ENCODE measurements around the gene RPL36AL. TPM values are rescaled to one million over a fixed set of nuclear protein-coding genes. Genes with fewer than 3 reads are reported as not detected.

RPL36AL gene
- polyA plus RNA-seq, 5 donors, result 151 to 215 (median 185) TPM

DNA sequence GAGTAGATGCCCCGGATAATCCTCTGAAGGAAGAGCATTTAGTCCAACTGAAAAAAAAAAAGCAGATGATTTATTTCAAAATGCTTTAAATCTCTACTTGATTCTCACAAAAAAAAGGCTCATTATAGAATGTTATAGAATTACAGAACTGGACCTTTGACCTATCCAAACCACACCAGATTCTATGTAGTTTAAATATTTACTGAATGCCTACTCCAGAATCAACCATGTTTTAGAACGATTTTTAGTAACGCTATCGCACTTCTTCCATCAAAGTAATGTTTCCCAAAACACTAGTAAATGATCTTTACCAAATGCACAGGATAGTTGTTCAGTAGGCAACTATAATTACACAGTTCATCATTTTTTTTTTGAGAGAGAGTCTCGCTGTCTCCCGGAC is 36.8 kb downstream of the RPL36AL start:
- no peak for DNase-seq

DNA sequence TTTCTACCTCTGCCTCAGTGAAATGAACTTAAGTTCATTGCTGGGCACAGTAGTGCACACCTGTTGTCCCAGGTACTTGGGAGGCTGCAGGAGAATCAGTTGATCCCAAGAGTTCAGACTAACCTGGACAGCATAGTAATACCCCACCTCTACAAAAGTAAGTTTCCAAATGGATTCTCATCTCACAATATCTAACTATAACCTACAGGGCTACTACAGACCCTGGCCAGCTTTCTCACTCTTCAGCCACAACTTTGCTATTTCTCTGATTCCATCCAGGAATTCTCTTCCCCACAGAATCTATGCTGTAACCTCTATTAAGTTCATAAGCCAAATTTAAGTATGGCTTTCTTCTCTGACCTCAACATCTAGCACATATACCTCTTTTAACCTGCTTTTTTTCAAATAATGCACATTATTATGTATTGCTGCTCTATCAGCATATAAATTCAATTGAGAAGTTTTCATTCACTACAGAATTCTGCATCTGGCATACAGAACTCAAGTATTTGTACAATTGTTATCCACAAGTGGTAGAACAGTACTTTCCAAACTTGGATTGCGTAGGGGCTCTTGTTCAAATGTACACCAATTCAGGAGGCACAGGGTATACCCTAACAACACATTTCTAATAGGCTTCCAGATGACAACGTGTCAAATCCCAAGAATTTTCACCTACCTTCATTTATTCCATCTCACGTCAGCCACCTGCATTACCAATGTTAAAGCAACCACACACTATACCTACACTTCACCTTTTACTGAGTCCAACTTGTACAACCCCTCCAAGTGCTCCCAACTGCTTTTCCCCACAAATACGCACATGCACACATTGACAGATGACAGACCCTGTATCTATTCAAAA is 38.1 kb downstream of the RPL36AL start:
- DNase-seq, result no peak

DNA sequence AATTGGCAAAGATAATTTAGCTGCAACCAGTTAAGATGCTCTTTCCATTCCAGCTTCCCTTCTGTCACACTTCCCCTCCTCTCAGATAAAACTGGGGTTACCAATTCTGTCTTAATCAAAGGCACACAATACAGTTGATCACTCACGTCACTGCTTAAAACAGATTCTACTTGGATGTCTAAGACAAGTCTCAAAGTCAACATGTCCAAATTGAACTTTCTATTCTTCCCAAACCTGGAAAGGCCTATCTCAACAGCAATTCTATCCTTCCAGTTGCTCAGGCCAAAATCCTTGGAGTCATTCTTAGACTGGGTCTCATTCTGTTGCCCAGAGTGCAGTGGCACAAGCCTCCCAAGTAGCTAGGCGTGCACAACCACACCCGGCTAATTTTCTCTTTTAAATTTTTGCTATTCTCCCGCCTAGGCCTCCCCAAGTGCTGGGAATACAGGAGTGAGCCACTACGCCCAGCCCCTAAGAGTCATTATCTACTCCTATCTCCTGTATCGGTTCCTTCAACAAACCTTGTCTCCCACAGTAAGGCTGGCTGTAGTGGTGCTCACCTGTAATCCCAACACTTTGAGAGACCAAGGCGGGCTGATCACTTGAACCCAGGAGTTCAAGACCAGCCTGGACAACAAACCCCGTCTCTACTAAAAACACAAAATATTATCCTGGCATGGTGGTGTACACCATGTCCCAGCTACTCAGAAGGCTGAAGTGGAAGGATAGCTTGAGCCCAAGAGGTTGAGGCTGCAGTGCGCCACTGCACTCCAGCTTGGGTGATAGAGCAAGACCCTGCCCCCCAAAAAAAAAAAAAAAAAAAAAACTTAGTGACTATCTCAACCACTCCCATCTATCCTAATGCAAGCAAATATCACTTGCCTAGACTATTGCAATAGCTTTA is 39.0 kb downstream of the RPL36AL start:
- no peak for DNase-seq

DNA sequence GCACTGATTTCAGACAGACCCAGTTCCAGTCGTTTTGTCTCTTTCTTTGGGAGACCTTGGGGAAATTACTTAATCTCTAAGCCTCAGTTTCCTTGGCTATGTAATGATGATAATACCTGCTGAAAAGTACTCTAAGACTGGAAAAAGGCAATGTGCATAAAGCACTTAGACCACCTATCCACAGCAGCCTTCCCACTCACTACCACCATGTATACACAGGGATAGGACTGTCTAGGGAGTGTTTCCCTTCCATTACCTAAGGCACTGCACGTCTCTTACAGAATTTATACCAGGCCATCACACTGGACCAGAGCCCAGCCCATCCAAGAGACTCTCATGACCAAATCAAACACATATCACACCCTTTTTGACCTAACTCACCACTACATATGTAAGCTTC is 40.6 kb downstream of the RPL36AL start:
- no peak for DNase-seq

DNA sequence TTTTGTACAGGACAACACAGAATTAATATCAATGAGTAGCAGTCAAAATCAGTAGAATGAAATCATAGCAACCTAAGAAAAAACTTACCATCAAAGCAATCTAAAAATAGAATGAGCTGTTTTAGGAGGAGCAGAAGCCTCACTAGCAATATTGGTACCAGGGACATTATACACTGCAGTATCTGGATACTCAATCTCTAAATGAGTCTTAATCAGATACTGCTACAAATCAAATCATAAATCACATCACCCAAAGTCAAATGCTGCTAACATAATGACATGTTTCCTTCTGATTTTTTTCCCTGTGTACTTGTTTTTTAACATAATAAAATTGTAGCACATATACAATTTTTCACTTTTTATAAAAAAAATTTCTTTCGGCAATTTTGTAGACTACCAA is 42.3 kb downstream of the RPL36AL start:
- DNase-seq, result no peak

DNA sequence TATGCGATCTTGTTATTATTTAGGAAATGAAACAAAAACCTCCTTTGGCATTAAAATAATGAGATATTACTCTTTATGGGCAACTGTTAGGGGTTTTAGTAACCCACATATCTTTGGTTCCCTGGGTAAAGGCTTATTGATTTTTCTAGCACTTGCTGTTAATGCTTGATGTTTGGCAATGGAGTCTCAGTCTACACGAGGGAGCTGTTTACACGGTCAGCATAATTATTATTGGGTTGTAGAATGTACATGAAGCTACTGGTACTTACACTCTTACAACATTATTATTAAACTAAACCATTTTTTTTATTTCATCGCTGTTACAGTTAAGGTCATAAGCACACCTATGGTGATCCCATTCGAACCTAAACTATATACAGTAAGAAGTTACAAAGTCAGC is 46.4 kb downstream of the RPL36AL start:
- DNase-seq, result no peak

DNA sequence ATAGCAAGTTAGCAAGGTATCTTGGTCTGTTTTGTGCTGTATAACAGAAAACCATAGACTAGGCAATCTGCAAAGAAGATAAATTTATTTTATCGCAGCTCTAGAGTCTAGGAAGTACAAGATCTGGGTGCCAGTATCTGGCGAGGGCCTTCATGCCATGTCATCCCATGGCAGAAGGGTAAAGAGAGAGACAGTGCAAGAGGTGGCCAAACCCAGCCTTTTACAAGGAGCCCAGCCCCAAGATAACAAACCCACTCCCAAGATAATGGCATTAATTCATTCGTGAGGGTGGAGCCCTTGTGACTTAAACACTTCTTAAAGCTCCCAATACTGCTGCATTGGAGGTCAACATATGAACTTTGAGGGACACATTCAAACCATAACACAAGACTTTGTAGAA is 51.1 kb downstream of the RPL36AL start:
- no peak for DNase-seq

Other genes with a start within 250 kb of the RPL36AL start
- 1,000 to 10,000 TPM; 1,653 to 2,585 (median 1,859) TPM for gene RPS29, start 34.2 kb downstream of the RPL36AL start, polyA plus RNA-seq (ENCODE audit: insufficient read depth in 1 of 5, insufficient read length in 5 of 5, low replicate concordance in 1 of 5)
- 10 to 100 TPM in 3 of 5 donors, 1 to 10 TPM in 2; 9.6 to 17.0 (median 11.7) TPM for gene LRR1, start 21.7 kb downstream of the RPL36AL start, polyA plus RNA-seq (ENCODE audit: insufficient read depth in 1 of 5, insufficient read length in 5 of 5, low replicate concordance in 1 of 5)
- gene MGAT2, start 173 bp upstream of the RPL36AL start, polyA plus RNA-seq (ENCODE audit: insufficient read depth in 1 of 5, insufficient read length in 5 of 5, low replicate concordance in 1 of 5), result 10 to 100 TPM in 2 of 5 donors, 1 to 10 TPM in 3; 8.4 to 28.4 (median 9.6) TPM
- 10 to 100 TPM; 13.4 to 16.5 (median 14.4) TPM for gene DNAAF2, start 14.6 kb upstream of the RPL36AL start, polyA plus RNA-seq (ENCODE audit: insufficient read depth in 1 of 5, insufficient read length in 5 of 5, low replicate concordance in 1 of 5)
- 10 to 100 TPM; 18.6 to 31.3 (median 23.6) TPM for gene POLE2, start 67.6 kb upstream of the RPL36AL start, polyA plus RNA-seq (ENCODE audit: insufficient read depth in 1 of 5, insufficient read length in 5 of 5, low replicate concordance in 1 of 5)
- 1 to 10 TPM; 6.6 to 8.4 (median 7.5) TPM for gene KLHDC1, start 72.5 kb upstream of the RPL36AL start, polyA plus RNA-seq (ENCODE audit: insufficient read depth in 1 of 5, insufficient read length in 5 of 5, low replicate concordance in 1 of 5)
- gene KLHDC2, start 147.5 kb upstream of the RPL36AL start, polyA plus RNA-seq (ENCODE audit: insufficient read depth in 1 of 5, insufficient read length in 5 of 5, low replicate concordance in 1 of 5), result 100 to 1,000 TPM in 4 of 5 donors, 10 to 100 TPM in 1; 87.4 to 129 (median 109) TPM
- 10 to 100 TPM; 57.2 to 96.4 (median 89.4) TPM for gene NEMF, start 232.2 kb upstream of the RPL36AL start, polyA plus RNA-seq (ENCODE audit: insufficient read depth in 1 of 5, insufficient read length in 5 of 5, low replicate concordance in 1 of 5)